ENCODE results near the gene CPT1C.
"Not testable (repeated sequence)": the region's sequence is repeated elsewhere in the genome, so short reads cannot be mapped to it uniquely, and the experiment has no call there.

GRCh38 chr19:49719420-49719819 is 28.5 kb downstream of the CPT1C start:
- not testable (repeated sequence) for TF ChIP-seq EZH2 (IDR thresholded peaks at IDR 0.05; ENCODE audit: low read depth, low read length, severe bottlenecking); CHD2 (IDR thresholded peaks at IDR 0.05; ENCODE audit: low read length); SRF (IDR thresholded peaks at IDR 0.05; ENCODE audit: low read depth, low read length); CEBPB (IDR thresholded peaks at IDR 0.05; ENCODE audit: low read depth, low read length); POLR2A (IDR thresholded peaks at IDR 0.05; ENCODE audit: control extremely low read depth in 1 of 2, low read depth in 2 of 2, low read length in 2 of 2)

Measured in H1 (cell line).